Adrenal gland (tissue), 12 donors: ENCODE data around the gene MSI1. TPM values are rescaled to one million over a fixed set of nuclear protein-coding genes. Genes with fewer than 3 reads are reported as not detected.

Experiments
- DNase-seq, 7 donors: peaks; one replicate each; pipeline ENCODE4 v3.0.0-alpha.2; 2019 to 2020
- H3K27ac ChIP-seq, 5 donors: fragments of 200-600 bp; sonication (generic) in 4 of 5; 1 replicate in 3 of 5; 2 replicates in 2 of 5; pipeline versions ENCODE4 v1.5.1 to v1.8.0; 2016 to 2020; ENCODE audit warnings: mild to moderate bottlenecking in 1 of 5
- H3K27me3 ChIP-seq: fragments of 200-600 bp; 2 replicates; pipeline ENCODE4 v1.8.0; 2021
- H3K36me3 ChIP-seq, 2 donors: fragments of 200-600 bp; replicated peaks in 1 of 2; 1 replicate in 1 of 2; 2 replicates in 1 of 2; pipeline versions ENCODE4 v1.5.1 to v1.8.0; 2018 to 2022
- H3K4me1 ChIP-seq, 2 donors: fragments of 200-600 bp; replicated peaks in 1 of 2; 1 replicate in 1 of 2; 2 replicates in 1 of 2; pipeline versions ENCODE4 v1.5.1 to v1.8.0; 2018 to 2021
- H3K4me3 ChIP-seq, 4 donors: fragments of 200-600 bp; sonication (generic) in 3 of 4; one replicate each; pipeline ENCODE4 v1.5.1; 2016 to 2018
- H3K9me3 ChIP-seq, 3 donors: fragments of 200-600 bp; sonication (generic) in 1 of 3; replicated peaks in 1 of 3; 1 replicate in 2 of 3; 2 replicates in 1 of 3; pipeline versions ENCODE4 v1.5.1 to v1.8.0; 2016 to 2021
- POLR2A ChIP-seq, 2 donors: fragments of 450-650 bp; IDR thresholded peaks; one replicate each; pipeline ENCODE4 v1.6.1; 2017; ENCODE audit warnings: antibody characterized with exemption in 2 of 2, mild to moderate bottlenecking in 2 of 2, moderate library complexity in 1 of 2
- WGBS, 4 donors: extraction: QIAGEN DNeasy Blood & Tissue Kit in 2 of 4; methylation state at CpG; one replicate each; pipeline versions ENCODE4 v1.1.5 to v1.1.7; 2013 to 2017; 5-methylcytosine and 5-hydroxymethylcytosine counted together
- intact Hi-C, 2 donors: fragments of 100-400 bp; cut with DNase I; formaldehyde crosslinking; loops; one replicate each; pipeline versions ENCODE4 v1.14.1 to v1.15.0; 2022 to 2023
- polyA plus RNA-seq, 3 donors: library from polyadenylated mRNA; stranded (reverse); fragments of 200-250 nt in 2 of 3; fragments of 350-450 nt in 1 of 3; fragmentation: Illumina TruSeq in 1 of 3; extraction: RNeasy Lipid Tissue Mini Kit (QIAGEN cat#74804) in 1 of 3; gene quantifications; one replicate each; pipeline ENCODE4 v1.2.3, GENCODE V29; 2013 to 2014
- total RNA-seq, 9 donors: library from RNA; depleted of rRNA in 4 of 9; stranded (reverse); fragments of >200 nt in 4 of 9; fragments of 120-200 nt in 1 of 9; fragmentation: NEBNext Ultra II Directional in 1 of 9; extraction: Animal tissue kit (Norgen Biotek cat#: 25700) in 1 of 9; gene quantifications; one replicate each; pipeline versions ENCODE4 v1.1.0 to v1.2.4, GENCODE V29; 2013 to 2023
- TF ChIP-seq, protein P1 (sequence below), 6 experiments: fragments of 450-650 bp in 4 of 6; fragments of 200-600 bp in 2 of 6; sonication (generic) in 1 of 6; IDR thresholded peaks; 1 replicate in 5 of 6; 2 replicates in 1 of 6; pipeline versions ENCODE4 v1.5.1 to v1.8.0; 2016 to 2021; ENCODE audit warnings: antibody characterized with exemption in 6 of 6, mild to moderate bottlenecking in 2 of 6, moderate library complexity in 1 of 6
- donor health status: healthy with polysubstance abuse.
- donor health status: Bipolar disorder and iron deficiency.
- donor health status: DM: yes; HTN: yes; CAD: no.
- donor health status: DM: no; HTN: no; CAD: no.
- donor health status: DM: no; HTN: no; CAD: no.
- donor health status: DM: yes; HTN: yes; CAD: no.

The MSI1 gene
- total and polyA plus RNA-seq, 12 donors: 0.87 to 24.2 (median 6.7) TPM

DNA sequence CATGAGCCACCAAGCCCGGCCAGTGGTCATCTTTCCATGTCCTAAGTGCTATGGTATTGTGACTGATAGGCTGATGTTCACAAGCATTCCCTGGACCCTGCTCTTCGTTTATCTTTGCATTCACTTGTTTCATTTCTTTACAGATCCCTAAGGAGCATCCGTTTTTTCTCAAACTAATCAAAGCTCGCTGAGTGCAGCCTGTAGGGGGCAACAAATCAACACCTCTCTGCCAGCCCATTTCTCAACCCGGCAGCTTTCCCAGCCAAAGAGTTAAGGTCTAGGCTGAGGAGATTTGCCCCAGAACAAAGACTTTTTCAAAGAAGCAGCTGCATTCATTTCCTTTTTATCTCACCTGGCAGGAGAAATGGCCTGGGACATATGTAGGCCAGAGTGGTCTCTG lies 54.7 kb downstream of the MSI1 start:
- Histone ChIP-seq H3K27me3 (no peaks in the 10 kb centered on the region), H3K4me1 (peaks cover 9% of the 10 kb centered on the region in 2 donors), H3K36me3 (no peaks in the 10 kb centered on the region), H3K27ac (no peak overlapping the region), H3K9me3 (no peaks in the 10 kb centered on the region), H3K4me3 (no peak overlapping the region)
- TF ChIP-seq, protein P1, sequence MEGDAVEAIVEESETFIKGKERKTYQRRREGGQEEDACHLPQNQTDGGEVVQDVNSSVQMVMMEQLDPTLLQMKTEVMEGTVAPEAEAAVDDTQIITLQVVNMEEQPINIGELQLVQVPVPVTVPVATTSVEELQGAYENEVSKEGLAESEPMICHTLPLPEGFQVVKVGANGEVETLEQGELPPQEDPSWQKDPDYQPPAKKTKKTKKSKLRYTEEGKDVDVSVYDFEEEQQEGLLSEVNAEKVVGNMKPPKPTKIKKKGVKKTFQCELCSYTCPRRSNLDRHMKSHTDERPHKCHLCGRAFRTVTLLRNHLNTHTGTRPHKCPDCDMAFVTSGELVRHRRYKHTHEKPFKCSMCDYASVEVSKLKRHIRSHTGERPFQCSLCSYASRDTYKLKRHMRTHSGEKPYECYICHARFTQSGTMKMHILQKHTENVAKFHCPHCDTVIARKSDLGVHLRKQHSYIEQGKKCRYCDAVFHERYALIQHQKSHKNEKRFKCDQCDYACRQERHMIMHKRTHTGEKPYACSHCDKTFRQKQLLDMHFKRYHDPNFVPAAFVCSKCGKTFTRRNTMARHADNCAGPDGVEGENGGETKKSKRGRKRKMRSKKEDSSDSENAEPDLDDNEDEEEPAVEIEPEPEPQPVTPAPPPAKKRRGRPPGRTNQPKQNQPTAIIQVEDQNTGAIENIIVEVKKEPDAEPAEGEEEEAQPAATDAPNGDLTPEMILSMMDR (IDR thresholded peaks at IDR 0.05): no peak
- TF ChIP-seq POLR2A (IDR thresholded peaks at IDR 0.05): no peak
- intact Hi-C loops: no loop called here
- DNase-seq: no peak
- 58 to 67% (median 62%) methylated on average over 5 of the region's 5 CpGs for WGBS, 4 donors

DNA sequence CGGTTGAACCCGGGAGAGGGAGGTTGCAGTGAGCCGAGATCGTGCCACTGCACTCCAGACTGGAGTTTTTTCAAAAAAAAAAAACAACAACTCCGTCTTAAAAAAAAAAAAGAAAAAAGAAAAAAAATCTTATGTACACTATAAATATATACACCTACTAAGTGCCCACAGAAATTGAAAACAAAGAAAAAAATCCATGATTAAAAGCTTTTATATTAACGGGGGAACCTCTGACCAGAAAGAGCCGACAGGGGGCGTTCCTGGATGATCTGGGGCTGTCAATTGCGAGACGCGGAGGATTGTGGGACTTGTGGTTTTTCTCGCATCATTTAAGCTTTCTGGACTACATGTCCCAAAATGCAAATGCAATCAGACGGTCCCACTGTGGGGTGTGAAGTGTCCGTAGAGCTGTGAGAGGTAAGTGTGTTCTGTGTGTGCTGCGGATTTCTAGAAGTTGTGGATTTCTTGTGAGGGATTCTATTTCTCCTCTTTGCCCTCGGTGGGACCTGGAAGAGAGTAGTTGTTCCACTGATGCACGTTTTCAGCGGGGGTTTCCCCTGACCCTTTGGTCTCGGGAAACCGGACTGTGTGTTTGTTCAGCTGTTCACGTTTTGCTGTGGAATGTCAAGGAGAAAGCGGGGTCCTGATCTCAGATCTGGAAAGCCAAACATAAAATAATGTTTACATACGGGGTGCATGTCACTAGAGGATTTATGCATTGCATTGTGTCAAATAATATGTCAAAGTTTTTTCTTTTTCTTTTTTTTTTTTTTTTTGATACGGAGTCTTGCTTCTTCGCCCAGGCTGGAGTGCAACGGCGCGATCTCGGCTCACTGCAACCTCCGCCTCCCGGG lies 66.8 kb downstream of the MSI1 start, which contains the start of gene SIRT4:
TSS of gene SIRT4 (plus strand) at position 360 of the 854 bp plus-strand sequence. CDS start 1,241 bp downstream, outside the sequence.
- H3K36me3 ChIP-seq: no peaks in the 10 kb centered on the region
- H3K4me1 ChIP-seq: peaks cover 5 to 8% of the 10 kb centered on the region in 2 donors
- peak; percentile 89 to 97 (median 93) for DNase-seq
- no peaks in the 10 kb centered on the region for H3K9me3 ChIP-seq
- no peaks in the 10 kb centered on the region for H3K27me3 ChIP-seq
- TF ChIP-seq, protein P1 (IDR thresholded peaks at IDR 0.05): peak; percentile 44 to 78 (median 61)
- TF ChIP-seq POLR2A (IDR thresholded peaks at IDR 0.05): peak in 1 of 2 donors; percentile 65
- intact Hi-C loops: no loop called here
- H3K4me3 ChIP-seq: peak within 1 kb of the TSS in 3 of 4 donors; percentile 41 to 61 (median 60)
- peak within 1 kb of the TSS in 3 of 5 donors; percentile 49 to 86 (median 75) for H3K27ac ChIP-seq
- 8 to 10% (median 9%) methylated on average over 31 of the region's 31 CpGs for WGBS, 4 donors

DNA sequence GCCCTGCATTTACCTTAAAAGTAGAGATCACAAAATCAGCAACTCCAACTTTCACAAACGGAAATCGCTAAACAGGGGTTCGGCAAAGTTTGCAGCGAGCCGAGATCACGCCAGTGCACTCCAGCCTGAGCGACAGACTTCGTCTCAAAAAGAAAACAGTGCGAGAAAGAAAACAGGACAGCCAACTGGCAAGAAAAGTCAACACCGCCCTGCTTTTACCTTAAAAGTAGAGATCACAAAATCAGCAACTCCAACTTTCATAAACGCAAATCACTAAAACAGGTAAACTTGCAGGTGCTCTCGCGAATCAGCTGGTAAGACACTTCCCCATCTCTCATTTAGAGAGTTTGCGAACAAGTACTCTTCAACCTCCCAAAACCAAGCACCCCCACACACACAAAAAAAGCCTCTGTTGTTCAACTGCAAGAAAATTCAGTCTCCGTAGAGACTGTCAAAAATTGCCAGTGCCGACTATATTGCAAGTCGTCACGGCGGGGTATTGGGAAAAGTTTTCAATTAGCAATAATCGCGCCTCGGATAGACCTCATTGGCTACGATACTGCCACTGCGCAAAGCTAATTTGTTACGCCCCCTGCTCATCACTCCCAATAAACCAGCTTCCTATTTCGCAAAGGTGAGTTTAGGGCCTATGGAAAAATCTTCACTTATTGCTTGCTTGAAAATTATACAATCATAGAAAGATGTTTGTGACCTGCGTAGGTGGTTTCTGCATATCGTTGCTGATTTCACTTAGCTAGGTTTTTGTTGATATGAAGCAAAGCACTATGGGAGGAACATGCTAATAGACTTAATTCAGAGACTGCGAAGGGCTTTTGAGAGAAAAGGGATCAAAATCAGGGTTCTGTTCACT lies 76.1 kb downstream of the MSI1 start, which contains the start of gene RNU4-1:
TSS of gene RNU4-1 (minus strand) at position 577 of the 871 bp plus-strand sequence.
- H3K4me3 ChIP-seq: peak within 1 kb of the TSS in 3 of 4 donors; percentile 18 to 57 (median 26)
- peak; percentile 66 to 95 (median 85) for DNase-seq
- 0 to 2% (median 1%) methylated on average over 29 of the region's 29 CpGs for WGBS, 4 donors
- TF ChIP-seq, protein P1 (IDR thresholded peaks at IDR 0.05): no peak
- TF ChIP-seq POLR2A (IDR thresholded peaks at IDR 0.05): peak; percentile 89 to 91
- H3K27me3 ChIP-seq: no peaks in the 10 kb centered on the region
- no peaks in the 10 kb centered on the region for H3K9me3 ChIP-seq
- no peaks in the 10 kb centered on the region for H3K36me3 ChIP-seq
- peak within 1 kb of the TSS; percentile 93 to 99 (median 98) for H3K27ac ChIP-seq
- intact Hi-C loops: no loop called here
- peaks cover 12 to 18% of the 10 kb centered on the region in 2 donors for H3K4me1 ChIP-seq

DNA sequence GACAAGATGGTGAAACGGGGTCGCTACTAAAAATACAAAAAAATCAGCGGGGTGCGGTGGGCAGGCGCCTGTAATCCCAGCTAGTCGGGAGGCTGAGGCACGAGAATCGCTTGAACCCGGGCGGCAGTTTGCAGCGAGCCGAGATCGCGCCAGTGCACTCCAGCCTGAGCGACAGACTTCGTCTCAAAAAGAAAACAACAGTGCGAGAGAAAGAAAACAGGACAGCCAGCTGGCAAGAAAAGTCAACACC lies 76.6 kb downstream of the MSI1 start:
- peak in 1 of 7 donors; percentile 35 for DNase-seq
- H3K4me3 ChIP-seq: peak overlapping the region in 3 of 4 donors; percentile 18 to 57 (median 26)
- intact Hi-C loops: no loop called here
- H3K36me3 ChIP-seq: no peaks in the 10 kb centered on the region
- no peaks in the 10 kb centered on the region for H3K9me3 ChIP-seq
- TF ChIP-seq, protein P1 (IDR thresholded peaks at IDR 0.05): no peak
- no peak for TF ChIP-seq POLR2A (IDR thresholded peaks at IDR 0.05)
- peaks cover 12 to 18% of the 10 kb centered on the region in 2 donors for H3K4me1 ChIP-seq
- H3K27me3 ChIP-seq: no peaks in the 10 kb centered on the region
- peak overlapping the region; percentile 93 to 99 (median 98) for H3K27ac ChIP-seq
- 0 to 1% (median 1%) methylated on average over 17 of the region's 17 CpGs for WGBS, 4 donors
